GM13977 (cell line): ENCODE measurements around the gene COX8C.
"Not testable (repeated sequence)": the region's sequence is repeated elsewhere in the genome, so short reads cannot be mapped to it uniquely, and the experiment has no call there.

Experiments
- DNase-seq: peaks from one replicate; pipeline ENCODE4 v3.0.0; 2012; ENCODE audit warnings: low spot score
- CTCF ChIP-seq: IDR thresholded peaks from 2 replicates; pipeline ENCODE4 v1.5.1; 2012; ENCODE audit warnings: mild to moderate bottlenecking, control low read depth; ENCODE audit not compliant: insufficient read depth; ENCODE audit errors: extremely low read depth, missing control alignments
- in situ Hi-C: fragments of 300-500 bp; cut with MboI; formaldehyde crosslinking; loops from one replicate; pipeline ENCODE4 v1.12.0; 2022; ENCODE audit warnings: low sequenced_read_pairs, low pct_unique_long_range_greater_than_20kb, mixed read lengths, inconsistent platforms; ENCODE audit not compliant: unreplicated experiment

Gene COX8C

GRCh38 chr14:93348292-93348691 is 1.3 kb downstream of the COX8C start:
- DNase-seq: no peak
- in situ Hi-C loops: no loop called here
- TF ChIP-seq CTCF: no peak

- DNase-seq, in situ Hi-C loops: not testable (repeated sequence)
These were observed 7.9 kb downstream of the COX8C start for GRCh38 chr14:93354873-93355272.

- no peak for DNase-seq
- in situ Hi-C loops: no loop called here
- no peak for TF ChIP-seq CTCF
These were observed 22.2 kb downstream of the COX8C start for GRCh38 chr14:93368996-93369712.

- in situ Hi-C loops: no loop called here
- TF ChIP-seq CTCF: no peak
- DNase-seq: peak; percentile 27
These were observed 22.8 kb downstream of the COX8C start for GRCh38 chr14:93369713-93370266.

GRCh38 chr14:93375673-93376156 is 28.7 kb downstream of the COX8C start:
- peak; percentile 43 for DNase-seq
- in situ Hi-C loops: no loop called here
- TF ChIP-seq CTCF: no peak

- no peak for DNase-seq
- no peak for TF ChIP-seq CTCF
- in situ Hi-C loops: no loop called here
These were observed 32.8 kb downstream of the COX8C start for GRCh38 chr14:93379831-93380230.

GRCh38 chr14:93381644-93382043 is 34.7 kb downstream of the COX8C start:
- DNase-seq: peak; percentile 22
- in situ Hi-C loops: no loop called here
- TF ChIP-seq CTCF: peak; percentile 13

- DNase-seq, in situ Hi-C loops: not testable (repeated sequence)
These were observed 37.3 kb downstream of the COX8C start for GRCh38 chr14:93384256-93384655.
